Measurements from ENCODE around the gene PXDN.

Gene PXDN

GRCh38 chr2:1790473-1790872 is 46.2 kb upstream of the PXDN start:
- peak overlapping the region in 1 of 3 experiments; percentile 12 for H3K4me3 Mint-ChIP-seq
- peaks cover 69% of the 10 kb centered on the region for H3K4me1 Mint-ChIP-seq
- H3K27ac Mint-ChIP-seq: peak overlapping the region; percentile 58 to 91 (median 67)
- TF ChIP-seq CTCF (IDR thresholded peaks at IDR 0.05; ENCODE audit: unreplicated experiment in 3 of 3): no peak
- H3K36me3 Mint-ChIP-seq (ENCODE audit: low read depth): no peaks in the 10 kb centered on the region
- peaks cover 14% of the 10 kb centered on the region for H3K27me3 Mint-ChIP-seq (ENCODE audit: low read depth)
- no peaks in the 10 kb centered on the region for H3K9me3 Mint-ChIP-seq

GRCh38 chr2:1789610-1790009 is 45.3 kb upstream of the PXDN start:
- TF ChIP-seq CTCF (IDR thresholded peaks at IDR 0.05; ENCODE audit: unreplicated experiment in 3 of 3): no peak
- peaks cover 63% of the 10 kb centered on the region for H3K4me1 Mint-ChIP-seq
- H3K36me3 Mint-ChIP-seq (ENCODE audit: low read depth): no peaks in the 10 kb centered on the region
- H3K9me3 Mint-ChIP-seq: no peaks in the 10 kb centered on the region
- no peak overlapping the region for H3K27ac Mint-ChIP-seq
- H3K27me3 Mint-ChIP-seq (ENCODE audit: low read depth): peaks cover 17% of the 10 kb centered on the region
- no peak overlapping the region for H3K4me3 Mint-ChIP-seq

- Mint-ChIP-seq H3K9me3 (no peaks in the 10 kb centered on the region), H3K36me3 (ENCODE audit: low read depth) (no peaks in the 10 kb centered on the region), H3K27me3 (ENCODE audit: low read depth) (peaks cover 20% of the 10 kb centered on the region), H3K4me1 (peaks cover 52% of the 10 kb centered on the region), H3K4me3 (no peak overlapping the region), H3K27ac (peak overlapping the region in 1 of 3 experiments; percentile 27)
- no peak for TF ChIP-seq CTCF (IDR thresholded peaks at IDR 0.05; ENCODE audit: unreplicated experiment in 3 of 3)
Observed at GRCh38 chr2:1788478-1788959, 44.2 kb upstream of the PXDN start.

- Mint-ChIP-seq H3K4me1 (peaks cover 46% of the 10 kb centered on the region), H3K27ac (peak overlapping the region in 1 of 3 experiments; percentile 27), H3K9me3 (no peaks in the 10 kb centered on the region), H3K4me3 (no peak overlapping the region), H3K27me3 (ENCODE audit: low read depth) (peaks cover 21% of the 10 kb centered on the region), H3K36me3 (ENCODE audit: low read depth) (no peaks in the 10 kb centered on the region)
- no peak for TF ChIP-seq CTCF (IDR thresholded peaks at IDR 0.05; ENCODE audit: unreplicated experiment in 3 of 3)
Observed at GRCh38 chr2:1787755-1788477, 43.6 kb upstream of the PXDN start.

GRCh38 chr2:1784986-1785617 is 40.8 kb upstream of the PXDN start:
- TF ChIP-seq CTCF (IDR thresholded peaks at IDR 0.05; ENCODE audit: unreplicated experiment in 3 of 3): no peak
- Mint-ChIP-seq H3K4me1 (peaks cover 28% of the 10 kb centered on the region), H3K36me3 (ENCODE audit: low read depth) (no peaks in the 10 kb centered on the region), H3K4me3 (no peak overlapping the region), H3K27me3 (ENCODE audit: low read depth) (peaks cover 39% of the 10 kb centered on the region), H3K9me3 (no peaks in the 10 kb centered on the region), H3K27ac (no peak overlapping the region)

All from nephron (organoid).